K562 (cell line): ENCODE measurements around the gene PLEK2. TPM values are rescaled to one million over a fixed set of nuclear protein-coding genes. Genes with fewer than 3 reads are reported as not detected.

Source experiments
- CAMTA2 ChIP-seq: fragments of 250-450 bp; sonication (Bioruptor Pico); conservative IDR thresholded peaks from 2 replicates; pipeline ENCODE4 v1.5.1; 2022
- CREM ChIP-seq: IDR thresholded peaks from 2 replicates; pipeline ENCODE4 v1.6.1; 2014; ENCODE audit warnings: antibody characterized with exemption, low read depth
- GATA2 ChIP-seq: sonication (generic); formaldehyde crosslinking; IDR thresholded peaks from 2 replicates; pipeline ENCODE4 v1.4.0; 2020; ENCODE audit warnings: mild to moderate bottlenecking, missing genetic modification reagents
- GTF3C2 ChIP-seq: IDR thresholded peaks from 3 replicates; pipeline ENCODE4 v1.6.1; 2011; ENCODE audit warnings: borderline replicate concordance, mild to moderate bottlenecking, moderate library complexity; ENCODE audit not compliant: insufficient read length; ENCODE audit errors: extremely low read depth
- HCFC1 ChIP-seq: IDR thresholded peaks from 2 replicates; pipeline ENCODE4 v1.6.1; 2012; ENCODE audit warnings: low read depth, low read length, improper control_type of control experiment
- MYC ChIP-seq, 2 experiments: fragments of 250-450 bp in 1 of 2; sonication (Bioruptor Pico) in 1 of 2; IDR thresholded peaks; 2 replicates each; pipeline versions ENCODE4 v1.5.1 to v1.6.1; 2012 to 2021; ENCODE audit warnings: low read depth in 2 of 2, borderline replicate concordance in 1 of 2, improper control_type of control experiment in 1 of 2, low read length in 1 of 2, mild to moderate bottlenecking in 1 of 2, moderate library complexity in 1 of 2
- SMARCA5 ChIP-seq: fragments of 450-650 bp; IDR thresholded peaks from 2 replicates; pipeline ENCODE4 v1.6.1; 2016
- ZBED1 ChIP-seq: IDR thresholded peaks from 2 replicates; pipeline ENCODE4 v1.6.1; 2014
- ZBTB11 ChIP-seq, 3 experiments: fragments of 200-800 bp in 1 of 3; fragments of 250-450 bp in 1 of 3; fragments of 450-650 bp in 1 of 3; sonication (Bioruptor Pico) in 1 of 3; sonication (Bioruptor generic) in 1 of 3; formaldehyde crosslinking in 1 of 3; IDR thresholded peaks; 2 replicates each; pipeline versions ENCODE4 v1.6.1 to v1.8.0; 2016 to 2022; ENCODE audit warnings: mild to moderate bottlenecking in 2 of 3, missing genetic modification characterization in 2 of 3, missing compliant biosample characterization in 1 of 3, moderate library complexity in 1 of 3
- ZNF146 ChIP-seq: IDR thresholded peaks from one replicate; pipeline ENCODE4 v1.6.1; 2018; ENCODE audit warnings: missing compliant biosample characterization; ENCODE audit not compliant: unreplicated experiment
- ZNF584 ChIP-seq: fragments of 200-800 bp; sonication (Bioruptor generic); IDR thresholded peaks from 2 replicates; pipeline ENCODE4 v1.6.1; 2016; ENCODE audit warnings: low read depth, mild to moderate bottlenecking, missing genetic modification characterization, missing compliant biosample characterization
- ZNF75A ChIP-seq: fragments of 450-650 bp; formaldehyde crosslinking; IDR thresholded peaks from 2 replicates; pipeline ENCODE4 v1.4.0; 2020; ENCODE audit warnings: mild to moderate bottlenecking
- polyA plus RNA-seq, 8 experiments: library from polyadenylated mRNA; depleted of rRNA in 4 of 8; stranded (reverse) in 5 of 8; unstranded in 3 of 8; fragments of >200 nt; fragmentation: Nextera tagmentation in 2 of 8; fragmentation: Illumina TruSeq in 1 of 8; extraction: Ambion mirVana in 2 of 8; extraction: Trizol in 1 of 8; gene quantifications; 2 replicates each; pipeline versions ENCODE4 v1.2.1 to v1.2.3, GENCODE V29; 2011 to 2014; ENCODE audit warnings: inconsistent platforms in 1 of 8, missing spikeins in 1 of 8
- total RNA-seq, 7 experiments: library from RNA; depleted of rRNA in 6 of 7; stranded (reverse); fragments of >200 nt in 6 of 7; fragmentation: Illumina TruSeq in 2 of 7; extraction: Trizol in 2 of 7; gene quantifications; 2 replicates each; pipeline versions ENCODE4 v1.2.1 to v1.2.3, GENCODE V29; 2011 to 2021; ENCODE audit warnings: low replicate concordance in 1 of 7
- TF ChIP-seq, protein P1 (sequence below): fragments of 150-350 bp; IDR thresholded peaks from 2 replicates; pipeline ENCODE4 v1.6.1; 2014; ENCODE audit warnings: low read depth, mild to moderate bottlenecking, low read length, borderline replicate concordance

Gene PLEK2
- total and polyA plus RNA-seq, 9 of the 15 experiments (the other 6 are each of a cell fraction or from before 2014, with no cell fraction given): not detected

DNA sequence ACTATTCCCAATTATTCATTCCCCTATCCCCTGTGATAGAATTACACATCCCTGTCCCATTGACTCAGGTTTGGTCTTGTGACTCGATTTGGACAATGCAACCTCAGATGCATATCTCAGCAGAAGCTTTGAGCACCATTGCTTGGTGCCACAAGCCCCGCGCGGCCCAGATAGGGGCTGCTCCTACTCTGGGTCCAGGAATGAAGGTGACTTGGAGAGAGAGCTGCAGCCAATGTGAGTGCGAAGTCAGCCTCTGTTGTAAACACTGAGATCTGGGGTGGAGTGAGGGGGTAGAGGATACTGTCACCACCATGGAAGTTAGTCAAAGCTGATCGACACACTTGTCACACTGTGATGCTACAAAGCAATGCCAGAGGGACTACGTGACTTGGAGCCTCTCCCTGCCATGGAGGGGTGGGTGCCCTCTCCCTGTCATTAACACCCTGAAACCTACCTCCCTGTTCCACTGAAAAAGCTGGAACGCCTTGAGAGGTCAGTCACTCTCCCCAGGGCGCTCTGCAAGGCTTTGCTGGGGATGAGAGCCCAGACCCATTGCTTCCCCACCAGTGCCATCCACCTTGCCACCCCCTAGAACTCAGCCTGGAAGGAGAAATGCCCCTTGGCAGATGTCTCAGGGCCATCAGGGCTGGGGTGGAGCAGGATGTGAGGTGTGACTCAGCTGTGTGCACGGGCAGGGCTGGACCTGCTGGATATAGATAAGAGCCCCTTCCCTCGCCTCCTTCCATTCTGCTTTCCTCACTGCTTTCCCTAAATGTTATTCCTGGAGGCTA lies 6.6 kb upstream of the PLEK2 start (continued):
- TF ChIP-seq GTF3C2 (no peak), GATA2 (peak; percentile 80), CREM (peak; percentile 69; the same call in 1 of the 2 replicates), ZNF75A (CRISPR knock-in tag) (no peak), MYC (IDR thresholded peaks at IDR 0.05; ENCODE audit: low read depth, low read length) (peak; percentile 34; the same call in 1 of the 2 replicates), MYC (CRISPR knock-in tag; IDR thresholded peaks at IDR 0.05; ENCODE audit: borderline replicate concordance, low read depth) (no peak), ZNF584 (CRISPR knock-in tag) (no peak), HCFC1 (no peak), SMARCA5 (no peak), ZBED1 (no peak), ZNF146 (CRISPR knock-in tag) (no peak), CAMTA2 (CRISPR knock-in tag) (no peak), ZBTB11 (CRISPR knock-in tag; IDR thresholded peaks at IDR 0.05) (0 out of 6 replicates have a peak, but pooled peaks of 1 of the 3 experiments have one; percentile 31)
- TF ChIP-seq, protein P1, sequence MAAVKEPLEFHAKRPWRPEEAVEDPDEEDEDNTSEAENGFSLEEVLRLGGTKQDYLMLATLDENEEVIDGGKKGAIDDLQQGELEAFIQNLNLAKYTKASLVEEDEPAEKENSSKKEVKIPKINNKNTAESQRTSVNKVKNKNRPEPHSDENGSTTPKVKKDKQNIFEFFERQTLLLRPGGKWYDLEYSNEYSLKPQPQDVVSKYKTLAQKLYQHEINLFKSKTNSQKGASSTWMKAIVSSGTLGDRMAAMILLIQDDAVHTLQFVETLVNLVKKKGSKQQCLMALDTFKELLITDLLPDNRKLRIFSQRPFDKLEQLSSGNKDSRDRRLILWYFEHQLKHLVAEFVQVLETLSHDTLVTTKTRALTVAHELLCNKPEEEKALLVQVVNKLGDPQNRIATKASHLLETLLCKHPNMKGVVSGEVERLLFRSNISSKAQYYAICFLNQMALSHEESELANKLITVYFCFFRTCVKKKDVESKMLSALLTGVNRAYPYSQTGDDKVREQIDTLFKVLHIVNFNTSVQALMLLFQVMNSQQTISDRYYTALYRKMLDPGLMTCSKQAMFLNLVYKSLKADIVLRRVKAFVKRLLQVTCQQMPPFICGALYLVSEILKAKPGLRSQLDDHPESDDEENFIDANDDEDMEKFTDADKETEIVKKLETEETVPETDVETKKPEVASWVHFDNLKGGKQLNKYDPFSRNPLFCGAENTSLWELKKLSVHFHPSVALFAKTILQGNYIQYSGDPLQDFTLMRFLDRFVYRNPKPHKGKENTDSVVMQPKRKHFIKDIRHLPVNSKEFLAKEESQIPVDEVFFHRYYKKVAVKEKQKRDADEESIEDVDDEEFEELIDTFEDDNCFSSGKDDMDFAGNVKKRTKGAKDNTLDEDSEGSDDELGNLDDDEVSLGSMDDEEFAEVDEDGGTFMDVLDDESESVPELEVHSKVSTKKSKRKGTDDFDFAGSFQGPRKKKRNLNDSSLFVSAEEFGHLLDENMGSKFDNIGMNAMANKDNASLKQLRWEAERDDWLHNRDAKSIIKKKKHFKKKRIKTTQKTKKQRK: no peak
